ENCODE data around the gene ARHGEF3.

- TF ChIP-seq, protein P1, sequence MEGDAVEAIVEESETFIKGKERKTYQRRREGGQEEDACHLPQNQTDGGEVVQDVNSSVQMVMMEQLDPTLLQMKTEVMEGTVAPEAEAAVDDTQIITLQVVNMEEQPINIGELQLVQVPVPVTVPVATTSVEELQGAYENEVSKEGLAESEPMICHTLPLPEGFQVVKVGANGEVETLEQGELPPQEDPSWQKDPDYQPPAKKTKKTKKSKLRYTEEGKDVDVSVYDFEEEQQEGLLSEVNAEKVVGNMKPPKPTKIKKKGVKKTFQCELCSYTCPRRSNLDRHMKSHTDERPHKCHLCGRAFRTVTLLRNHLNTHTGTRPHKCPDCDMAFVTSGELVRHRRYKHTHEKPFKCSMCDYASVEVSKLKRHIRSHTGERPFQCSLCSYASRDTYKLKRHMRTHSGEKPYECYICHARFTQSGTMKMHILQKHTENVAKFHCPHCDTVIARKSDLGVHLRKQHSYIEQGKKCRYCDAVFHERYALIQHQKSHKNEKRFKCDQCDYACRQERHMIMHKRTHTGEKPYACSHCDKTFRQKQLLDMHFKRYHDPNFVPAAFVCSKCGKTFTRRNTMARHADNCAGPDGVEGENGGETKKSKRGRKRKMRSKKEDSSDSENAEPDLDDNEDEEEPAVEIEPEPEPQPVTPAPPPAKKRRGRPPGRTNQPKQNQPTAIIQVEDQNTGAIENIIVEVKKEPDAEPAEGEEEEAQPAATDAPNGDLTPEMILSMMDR (conservative IDR thresholded peaks at IDR 0.05; ENCODE audit: low read length): no peak
- no peak for TF ChIP-seq EZH2phosphoT487 (IDR thresholded peaks at IDR 0.05; ENCODE audit: borderline replicate concordance)
These were observed 34.0 kb upstream of the ARHGEF3 start for GRCh38 chr3:56835650-56836227.

Data from Loucy (cell line).